Measurements from ENCODE around the gene BROX. TPM values are rescaled to one million over a fixed set of nuclear protein-coding genes. Genes with fewer than 3 reads are reported as not detected.
"Not testable (repeated sequence)": the region's sequence is repeated elsewhere in the genome, so short reads cannot be mapped to it uniquely, and the experiment has no call there.

The BROX gene
- total RNA-seq, 1 donor from 2014 or later: 31.5 TPM

DNA sequence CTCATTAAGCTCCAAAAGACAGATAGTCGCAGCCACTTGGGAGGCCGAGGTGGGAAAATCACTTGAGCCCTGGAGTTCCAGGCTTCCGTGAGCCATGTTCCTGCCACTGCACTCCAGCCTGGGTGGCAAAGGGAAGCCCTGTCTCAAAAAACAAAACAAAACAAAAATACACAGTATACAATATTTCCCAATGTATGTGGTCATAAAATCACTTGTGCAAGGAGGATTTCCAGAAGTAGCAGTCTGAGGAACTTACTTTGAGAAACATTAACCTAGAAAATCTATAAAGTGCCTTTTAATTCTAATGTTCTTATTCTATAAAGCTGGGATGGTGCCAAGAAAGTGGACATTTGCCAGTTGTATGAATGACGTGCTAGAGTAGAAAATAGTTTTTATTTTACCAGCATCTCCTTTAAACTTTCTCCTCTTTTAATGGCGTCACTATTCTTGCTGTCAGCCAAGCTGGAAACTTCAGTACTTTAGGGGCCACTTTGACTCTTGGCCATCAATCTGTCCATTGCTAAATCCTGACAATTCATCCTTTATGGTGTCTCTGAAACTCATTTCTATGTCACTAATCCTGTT, 47.2 kb downstream of the BROX start:
- H3K9me3 Mint-ChIP-seq: peaks cover 8% of the 10 kb centered on the region

DNA sequence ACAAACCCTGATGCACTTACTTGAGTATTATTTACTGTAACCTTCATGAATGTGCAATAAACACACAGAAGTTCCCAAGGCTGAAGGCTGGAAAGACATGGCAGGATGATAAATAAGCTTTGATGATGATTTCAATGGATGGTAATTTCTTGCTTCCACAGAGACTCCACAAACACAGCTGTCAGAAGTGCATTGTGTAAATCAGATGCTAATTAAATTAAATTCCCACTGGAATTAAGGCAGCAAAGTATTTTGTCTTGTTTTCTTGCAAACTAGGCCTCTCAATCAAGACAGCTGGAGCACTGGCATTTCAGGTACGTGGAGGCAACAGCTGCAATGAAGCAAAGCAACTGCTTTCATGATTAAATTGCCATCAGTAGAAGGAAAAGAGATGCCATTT, 48.7 kb downstream of the BROX start:
- Mint-ChIP-seq H3K27ac (ENCODE audit: unreplicated experiment) (no peak overlapping the region), H3K36me3 (ENCODE audit: low read depth) (no peaks in the 10 kb centered on the region), H3K9me3 (peaks cover 8% of the 10 kb centered on the region), H3K4me1 (no peaks in the 10 kb centered on the region), H3K27me3 (ENCODE audit: low read depth) (peaks cover 3% of the 10 kb centered on the region), H3K4me3 (no peak overlapping the region)
- TF ChIP-seq, protein P1, sequence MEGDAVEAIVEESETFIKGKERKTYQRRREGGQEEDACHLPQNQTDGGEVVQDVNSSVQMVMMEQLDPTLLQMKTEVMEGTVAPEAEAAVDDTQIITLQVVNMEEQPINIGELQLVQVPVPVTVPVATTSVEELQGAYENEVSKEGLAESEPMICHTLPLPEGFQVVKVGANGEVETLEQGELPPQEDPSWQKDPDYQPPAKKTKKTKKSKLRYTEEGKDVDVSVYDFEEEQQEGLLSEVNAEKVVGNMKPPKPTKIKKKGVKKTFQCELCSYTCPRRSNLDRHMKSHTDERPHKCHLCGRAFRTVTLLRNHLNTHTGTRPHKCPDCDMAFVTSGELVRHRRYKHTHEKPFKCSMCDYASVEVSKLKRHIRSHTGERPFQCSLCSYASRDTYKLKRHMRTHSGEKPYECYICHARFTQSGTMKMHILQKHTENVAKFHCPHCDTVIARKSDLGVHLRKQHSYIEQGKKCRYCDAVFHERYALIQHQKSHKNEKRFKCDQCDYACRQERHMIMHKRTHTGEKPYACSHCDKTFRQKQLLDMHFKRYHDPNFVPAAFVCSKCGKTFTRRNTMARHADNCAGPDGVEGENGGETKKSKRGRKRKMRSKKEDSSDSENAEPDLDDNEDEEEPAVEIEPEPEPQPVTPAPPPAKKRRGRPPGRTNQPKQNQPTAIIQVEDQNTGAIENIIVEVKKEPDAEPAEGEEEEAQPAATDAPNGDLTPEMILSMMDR (conservative IDR thresholded peaks at IDR 0.05): no peak
- DNase-seq (ENCODE audit: low read depth, low spot score): no peak

More for the DNA sequence above, 47.2 kb downstream of the BROX start:
- no peak for DNase-seq (ENCODE audit: low read depth, low spot score)
- Mint-ChIP-seq H3K4me1 (no peaks in the 10 kb centered on the region), H3K27ac (ENCODE audit: unreplicated experiment) (no peak overlapping the region), H3K4me3 (no peak overlapping the region), H3K36me3 (ENCODE audit: low read depth) (no peaks in the 10 kb centered on the region), H3K27me3 (ENCODE audit: low read depth) (peaks cover 2% of the 10 kb centered on the region)
- TF ChIP-seq, protein P1 (conservative IDR thresholded peaks at IDR 0.05): no peak

DNA sequence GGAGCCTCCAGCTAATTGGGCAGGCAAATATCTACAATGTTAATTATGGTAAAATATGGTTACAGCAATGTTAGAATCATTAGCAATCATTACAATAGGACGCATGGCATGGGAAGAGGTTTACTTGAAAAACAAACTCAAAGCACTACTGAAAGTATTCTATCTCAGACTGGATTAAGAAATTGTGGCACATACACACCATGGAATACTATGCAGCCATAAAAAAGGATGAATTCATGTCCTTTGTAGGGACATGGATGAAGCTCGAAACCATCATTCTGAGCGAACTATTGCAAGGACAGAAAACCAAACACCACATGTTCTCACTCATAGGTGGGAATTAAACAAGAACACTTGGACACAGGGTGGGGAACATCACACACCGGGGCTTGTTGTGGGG, 49.8 kb downstream of the BROX start:
- H3K27ac Mint-ChIP-seq (ENCODE audit: unreplicated experiment); H3K4me1 Mint-ChIP-seq; H3K27me3 Mint-ChIP-seq (ENCODE audit: low read depth); H3K9me3 Mint-ChIP-seq; DNase-seq (ENCODE audit: low read depth, low spot score); H3K36me3 Mint-ChIP-seq (ENCODE audit: low read depth); H3K4me3 Mint-ChIP-seq: not testable (repeated sequence)

DNA sequence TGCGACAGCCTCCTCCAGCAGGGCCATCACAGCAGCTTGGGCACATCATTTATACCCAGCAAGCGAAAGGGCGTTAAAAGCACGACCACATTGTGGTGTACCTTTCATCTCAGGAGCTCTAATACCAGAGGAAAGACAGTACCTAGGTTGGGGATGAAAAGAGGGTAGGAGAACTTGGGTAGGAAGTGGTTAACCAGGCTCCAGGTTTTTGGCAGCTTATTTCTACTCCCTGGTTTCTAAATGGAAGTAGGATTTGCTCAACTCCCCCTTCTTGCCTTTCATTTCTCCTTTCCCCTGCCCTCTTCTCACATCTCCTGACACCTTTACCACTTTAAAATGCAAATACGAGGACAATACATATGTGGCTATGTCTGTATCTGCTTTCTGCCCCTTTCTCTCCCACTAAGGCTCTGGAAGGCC, 54.8 kb downstream of the BROX start:
- peaks cover 20% of the 10 kb centered on the region for H3K9me3 Mint-ChIP-seq
- TF ChIP-seq, protein P1 (conservative IDR thresholded peaks at IDR 0.05): no peak
- H3K4me1 Mint-ChIP-seq: no peaks in the 10 kb centered on the region
- H3K4me3 Mint-ChIP-seq: no peak overlapping the region
- peaks cover 3% of the 10 kb centered on the region for H3K27me3 Mint-ChIP-seq (ENCODE audit: low read depth)
- DNase-seq (ENCODE audit: low read depth, low spot score): no peak
- H3K27ac Mint-ChIP-seq (ENCODE audit: unreplicated experiment): no peak overlapping the region
- peaks cover 8% of the 10 kb centered on the region for H3K36me3 Mint-ChIP-seq (ENCODE audit: low read depth)

GRCh38 chr1:222768592-222768991, 56.2 kb downstream of the BROX start:
- DNase-seq (ENCODE audit: low read depth, low spot score): no peak
- TF ChIP-seq, protein P1 (conservative IDR thresholded peaks at IDR 0.05): no peak
- no peak overlapping the region for H3K4me3 Mint-ChIP-seq
- no peak overlapping the region for H3K27ac Mint-ChIP-seq (ENCODE audit: unreplicated experiment)
- H3K27me3 Mint-ChIP-seq (ENCODE audit: low read depth): peaks cover 3% of the 10 kb centered on the region
- H3K36me3 Mint-ChIP-seq (ENCODE audit: low read depth): peaks cover 8% of the 10 kb centered on the region
- peaks cover 19% of the 10 kb centered on the region for H3K9me3 Mint-ChIP-seq
- H3K4me1 Mint-ChIP-seq: no peaks in the 10 kb centered on the region

DNA sequence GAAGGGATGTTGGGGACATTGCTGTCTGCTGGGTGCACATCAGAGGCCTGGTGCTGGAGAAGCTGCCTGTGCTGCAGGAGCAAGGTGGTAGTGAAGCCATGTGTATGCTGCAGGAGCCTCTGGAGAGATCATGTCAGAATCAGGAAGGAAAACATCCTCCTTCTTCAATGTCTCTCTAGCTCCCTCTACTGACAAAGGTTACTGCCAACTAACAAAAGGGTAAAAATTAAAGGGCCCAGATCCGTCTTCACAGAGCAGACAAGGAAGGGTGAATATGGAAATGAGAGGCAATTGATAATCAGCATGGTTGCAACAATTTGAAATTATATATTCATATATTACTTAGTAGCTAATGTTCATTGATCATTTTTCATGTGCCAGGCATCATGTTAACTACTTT, 56.8 kb downstream of the BROX start:
- no peak overlapping the region for H3K4me3 Mint-ChIP-seq
- no peak overlapping the region for H3K27ac Mint-ChIP-seq (ENCODE audit: unreplicated experiment)
- DNase-seq (ENCODE audit: low read depth, low spot score): no peak
- H3K27me3 Mint-ChIP-seq (ENCODE audit: low read depth): peaks cover 3% of the 10 kb centered on the region
- TF ChIP-seq, protein P1 (conservative IDR thresholded peaks at IDR 0.05): peak; percentile 32
- H3K9me3 Mint-ChIP-seq: peaks cover 18% of the 10 kb centered on the region
- H3K4me1 Mint-ChIP-seq: no peaks in the 10 kb centered on the region
- H3K36me3 Mint-ChIP-seq (ENCODE audit: low read depth): peaks cover 8% of the 10 kb centered on the region
